ENCODE results near the gene EMD. TPM values are rescaled to one million over a fixed set of nuclear protein-coding genes. Genes with fewer than 3 reads are reported as not detected.
A peak's percentile ranks its signal among the peaks of the same experiment; 100 is the strongest.
"Not testable (repeated sequence)": the region's sequence is repeated elsewhere in the genome, so short reads cannot be mapped to it uniquely, and the experiment has no call there.

Gene EMD
- total RNA-seq, 2 experiments from 2014 or later, result 62.7 to 70.0 TPM

GRCh38 chrX:154378059-154378798 lies 866 bp upstream of the EMD start:
- Mint-ChIP-seq H3K27me3 (ENCODE audit: low read depth) (no peaks in the 10 kb centered on the region), H3K36me3 (ENCODE audit: low read depth) (peaks cover 6% of the 10 kb centered on the region), H3K9me3 (no peaks in the 10 kb centered on the region), H3K4me1 (ENCODE audit: low read depth) (peaks cover 18% of the 10 kb centered on the region), H3K4me3 (peak overlapping the region; percentile 80), H3K27ac (peak overlapping the region; percentile 86)
- CTCF ChIA-PET, result no interaction called here
- peak; percentile 23 for DNase-seq
- intact Hi-C loops (cut with micrococcal nuclease), result loop anchor here (5.0 kb wide), 1 partner anchor 139 kb away; the partner anchor contains the start of gene FAM3A

GRCh38 chrX:154379569-154379951 lies 465 bp downstream of the EMD start:
- Mint-ChIP-seq H3K36me3 (ENCODE audit: low read depth) (peaks cover 6% of the 10 kb centered on the region), H3K4me3 (peak overlapping the region; percentile 80), H3K27me3 (ENCODE audit: low read depth) (no peaks in the 10 kb centered on the region), H3K27ac (peak overlapping the region; percentile 86), H3K4me1 (ENCODE audit: low read depth) (peaks cover 14% of the 10 kb centered on the region), H3K9me3 (no peaks in the 10 kb centered on the region)
- CTCF ChIA-PET, result no interaction called here
- no peak for DNase-seq
- intact Hi-C loops (cut with micrococcal nuclease), result loop anchor here (5.0 kb wide), 1 partner anchor 138 kb away; the partner anchor contains the start of gene FAM3A

- no peak for DNase-seq
- CTCF ChIA-PET, result no interaction called here
- Mint-ChIP-seq H3K9me3 (no peaks in the 10 kb centered on the region), H3K27ac (peak overlapping the region; percentile 86), H3K36me3 (ENCODE audit: low read depth) (peaks cover 6% of the 10 kb centered on the region), H3K4me3 (peak overlapping the region; percentile 80), H3K4me1 (ENCODE audit: low read depth) (peaks cover 14% of the 10 kb centered on the region), H3K27me3 (ENCODE audit: low read depth) (no peaks in the 10 kb centered on the region)
- intact Hi-C loops (cut with micrococcal nuclease), result no loop called here
Observed at GRCh38 chrX:154380153-154380552, 1.1 kb downstream of the EMD start.

GRCh38 chrX:154380787-154381186 lies 1.7 kb downstream of the EMD start:
- no peak for DNase-seq
- peaks cover 14% of the 10 kb centered on the region for H3K4me1 Mint-ChIP-seq (ENCODE audit: low read depth)
- CTCF ChIA-PET, result no interaction called here
- peak overlapping the region; percentile 56 for H3K27ac Mint-ChIP-seq
- peak overlapping the region; percentile 80 for H3K4me3 Mint-ChIP-seq
- H3K9me3 Mint-ChIP-seq, result no peaks in the 10 kb centered on the region
- H3K36me3 Mint-ChIP-seq (ENCODE audit: low read depth), result peaks cover 6% of the 10 kb centered on the region
- H3K27me3 Mint-ChIP-seq (ENCODE audit: low read depth), result no peaks in the 10 kb centered on the region
- intact Hi-C loops (cut with micrococcal nuclease), result no loop called here

DNA sequence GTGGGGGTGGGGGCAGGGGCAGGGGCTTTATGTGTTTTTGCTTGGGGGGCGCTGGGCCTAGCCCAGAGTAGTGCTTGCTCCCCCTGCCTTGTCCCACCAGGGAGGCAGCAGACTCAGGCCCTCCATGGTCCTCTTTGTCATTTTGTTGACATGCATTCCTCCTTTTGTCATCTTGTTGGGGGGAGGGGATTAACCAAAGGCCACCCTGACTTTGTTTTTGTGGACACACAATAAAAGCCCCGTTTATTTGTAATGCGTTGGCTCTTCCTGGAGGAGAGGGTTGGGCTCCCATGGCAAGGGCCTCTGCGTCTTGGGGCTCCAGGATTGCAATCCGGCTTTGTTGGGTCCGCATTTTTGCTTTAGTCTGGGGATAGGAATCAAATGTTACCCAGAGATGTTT lies 2.2 kb downstream of the EMD start:
- Mint-ChIP-seq H3K27ac (no peak overlapping the region), H3K36me3 (ENCODE audit: low read depth) (peaks cover 6% of the 10 kb centered on the region), H3K27me3 (ENCODE audit: low read depth) (no peaks in the 10 kb centered on the region), H3K9me3 (no peaks in the 10 kb centered on the region), H3K4me1 (ENCODE audit: low read depth) (peaks cover 14% of the 10 kb centered on the region), H3K4me3 (no peak overlapping the region)
- DNase-seq, result no peak
- CTCF ChIA-PET, result no interaction called here
- intact Hi-C loops (cut with micrococcal nuclease), result no loop called here

GRCh38 chrX:154382483-154383069 lies 3.5 kb downstream of the EMD start:
- DNase-seq, result no peak
- H3K36me3 Mint-ChIP-seq (ENCODE audit: low read depth), result peaks cover 6% of the 10 kb centered on the region
- CTCF ChIA-PET, result interaction anchor here (0.6 to 1.7 kb wide), 2 partner anchors 9 to 20 kb away, joined by 3 to 11 read pairs; partner anchors contain the start of gene FLNA
- H3K4me1 Mint-ChIP-seq (ENCODE audit: low read depth), result peaks cover 9% of the 10 kb centered on the region
- intact Hi-C loops (cut with micrococcal nuclease), result no loop called here
- no peaks in the 10 kb centered on the region for H3K27me3 Mint-ChIP-seq (ENCODE audit: low read depth)
- no peaks in the 10 kb centered on the region for H3K9me3 Mint-ChIP-seq
- H3K27ac Mint-ChIP-seq, result no peak overlapping the region
- H3K4me3 Mint-ChIP-seq, result no peak overlapping the region

DNA sequence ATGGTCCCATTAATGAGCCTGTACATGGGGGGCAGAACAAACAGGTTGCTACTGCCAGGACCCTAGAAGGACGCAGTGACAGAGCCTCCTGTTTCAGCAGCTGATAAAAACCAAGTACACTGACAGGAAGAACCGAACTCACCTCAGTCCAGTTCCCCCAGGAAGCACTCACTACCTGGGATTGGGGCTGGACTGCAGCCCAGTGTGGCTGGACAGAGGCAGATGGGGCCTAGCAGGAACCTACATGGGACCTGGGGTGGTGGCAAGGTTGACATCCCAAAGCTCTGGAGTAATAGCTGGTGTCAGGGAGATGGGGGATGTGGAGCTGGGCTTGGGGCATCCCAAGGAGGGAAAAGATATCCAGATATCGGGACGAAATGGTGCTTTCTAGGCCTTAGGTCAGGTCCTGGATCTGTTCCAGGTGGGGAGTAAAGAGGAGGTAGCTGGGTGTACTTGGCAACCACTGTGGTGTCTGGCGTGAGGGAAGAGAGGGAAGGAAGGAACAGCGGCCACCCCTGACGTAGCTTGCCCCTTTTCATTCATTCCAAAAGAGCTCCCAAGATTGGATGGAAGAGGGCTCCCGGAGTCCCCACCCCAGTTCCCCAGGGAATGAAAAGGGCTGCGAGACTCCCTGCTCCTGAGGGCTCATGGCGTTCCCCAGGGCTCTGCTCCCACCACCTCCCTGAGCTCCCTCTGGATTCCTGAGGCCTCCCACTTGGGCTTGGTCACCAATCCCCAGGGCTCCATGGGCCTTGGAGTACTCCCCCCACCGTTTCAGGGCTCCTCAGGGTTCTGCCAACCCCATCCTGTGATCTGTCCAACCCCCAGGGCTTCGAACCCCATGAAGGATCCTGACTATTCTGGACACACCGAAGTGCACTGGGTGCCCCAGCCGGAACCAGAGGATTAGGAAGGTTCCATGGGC lies 4.5 kb downstream of the EMD start:
- Mint-ChIP-seq H3K4me3 (no peak overlapping the region), H3K9me3 (no peaks in the 10 kb centered on the region), H3K36me3 (ENCODE audit: low read depth) (peaks cover 6% of the 10 kb centered on the region), H3K4me1 (ENCODE audit: low read depth) (peaks cover 9% of the 10 kb centered on the region), H3K27me3 (ENCODE audit: low read depth) (no peaks in the 10 kb centered on the region), H3K27ac (no peak overlapping the region)
- DNase-seq, result no peak
- CTCF ChIA-PET, result interaction anchor here (0.7 to 1.7 kb wide), 2 partner anchors 10 to 94 kb away, joined by 3 to 11 read pairs; partner anchors contain the start of gene FLNA
- intact Hi-C loops (cut with micrococcal nuclease), result no loop called here

DNA sequence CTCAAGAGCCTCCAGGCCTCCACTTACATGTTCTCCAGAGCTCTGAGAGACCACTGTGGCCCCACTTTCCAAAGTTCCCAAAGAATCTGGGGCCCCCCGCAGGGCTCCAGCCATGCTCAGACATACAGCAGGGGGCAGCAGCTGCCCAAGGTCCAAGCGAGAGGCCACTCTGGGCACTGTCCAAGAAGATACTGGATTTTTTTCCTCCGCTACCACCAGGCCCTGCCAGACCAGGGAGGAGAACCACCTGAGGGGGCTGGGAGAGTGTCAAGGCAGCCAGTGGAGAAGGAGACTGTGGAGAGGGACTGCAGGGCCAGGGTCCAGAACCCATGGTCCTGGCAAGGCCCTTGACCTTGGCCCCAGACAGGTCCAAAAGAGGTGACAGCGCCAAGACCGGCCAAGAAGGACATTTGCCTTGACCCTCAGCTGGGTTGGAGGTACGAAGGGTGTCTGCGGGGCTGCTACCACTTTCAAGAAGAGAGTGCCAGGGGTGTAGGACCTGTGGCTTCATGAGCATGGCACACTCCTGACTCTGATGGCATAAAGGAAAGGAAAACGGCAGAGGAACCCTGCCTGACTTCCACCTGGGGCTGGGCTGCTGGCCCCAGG lies 5.3 kb downstream of the EMD start:
- no peak for DNase-seq
- CTCF ChIA-PET, result interaction anchor here (0.7 to 1.7 kb wide), 2 partner anchors 11 to 93 kb away, joined by 3 to 11 read pairs; partner anchors contain the start of gene FLNA
- no peak overlapping the region for H3K4me3 Mint-ChIP-seq
- H3K36me3 Mint-ChIP-seq (ENCODE audit: low read depth), result peaks cover 6% of the 10 kb centered on the region
- no peak overlapping the region for H3K27ac Mint-ChIP-seq
- no peaks in the 10 kb centered on the region for H3K27me3 Mint-ChIP-seq (ENCODE audit: low read depth)
- H3K4me1 Mint-ChIP-seq (ENCODE audit: low read depth), result peaks cover 9% of the 10 kb centered on the region
- intact Hi-C loops (cut with micrococcal nuclease), result no loop called here
- no peaks in the 10 kb centered on the region for H3K9me3 Mint-ChIP-seq

DNA sequence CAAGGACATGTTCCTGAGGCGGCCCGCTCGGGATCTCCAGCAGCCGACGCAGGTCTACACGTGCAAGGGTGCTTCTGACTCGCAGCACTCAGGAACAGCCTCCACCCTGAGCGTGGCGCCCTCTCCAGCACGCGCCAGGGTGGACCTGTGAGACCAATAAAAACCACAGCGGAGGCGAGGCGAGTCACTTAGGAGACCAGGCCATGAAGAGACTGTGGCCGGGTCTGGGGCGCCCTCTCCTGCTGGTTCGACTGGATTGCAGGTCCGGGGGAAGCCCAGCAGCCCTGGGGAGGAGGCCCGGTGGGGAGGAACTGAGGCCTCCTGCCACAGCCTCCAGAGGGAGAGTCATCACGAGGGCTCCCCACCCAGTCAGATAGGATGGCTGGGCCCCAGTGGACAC lies 9.0 kb downstream of the EMD start:
- H3K4me1 Mint-ChIP-seq (ENCODE audit: low read depth); H3K9me3 Mint-ChIP-seq; H3K36me3 Mint-ChIP-seq (ENCODE audit: low read depth); intact Hi-C loops (cut with micrococcal nuclease); H3K27ac Mint-ChIP-seq; CTCF ChIA-PET; H3K4me3 Mint-ChIP-seq; H3K27me3 Mint-ChIP-seq (ENCODE audit: low read depth); DNase-seq: not testable (repeated sequence)

GRCh38 chrX:154388649-154389048 lies 9.6 kb downstream of the EMD start:
- intact Hi-C loops (cut with micrococcal nuclease); H3K27me3 Mint-ChIP-seq (ENCODE audit: low read depth); DNase-seq; H3K4me1 Mint-ChIP-seq (ENCODE audit: low read depth); CTCF ChIA-PET; H3K36me3 Mint-ChIP-seq (ENCODE audit: low read depth); H3K27ac Mint-ChIP-seq; H3K4me3 Mint-ChIP-seq; H3K9me3 Mint-ChIP-seq: not testable (repeated sequence)

- H3K36me3 Mint-ChIP-seq (ENCODE audit: low read depth); H3K27ac Mint-ChIP-seq; H3K9me3 Mint-ChIP-seq; intact Hi-C loops (cut with micrococcal nuclease); H3K27me3 Mint-ChIP-seq (ENCODE audit: low read depth); CTCF ChIA-PET; DNase-seq; H3K4me1 Mint-ChIP-seq (ENCODE audit: low read depth); H3K4me3 Mint-ChIP-seq: not testable (repeated sequence)
Observed at GRCh38 chrX:154389812-154390747, 11.0 kb downstream of the EMD start.

Measured in activated naive CD4-positive, alpha-beta T cell treated with anti-CD3 and anti-CD28 coated beads for 36 hours (primary cell).